ENCODE results near the gene FGF12.

Gene FGF12

DNA sequence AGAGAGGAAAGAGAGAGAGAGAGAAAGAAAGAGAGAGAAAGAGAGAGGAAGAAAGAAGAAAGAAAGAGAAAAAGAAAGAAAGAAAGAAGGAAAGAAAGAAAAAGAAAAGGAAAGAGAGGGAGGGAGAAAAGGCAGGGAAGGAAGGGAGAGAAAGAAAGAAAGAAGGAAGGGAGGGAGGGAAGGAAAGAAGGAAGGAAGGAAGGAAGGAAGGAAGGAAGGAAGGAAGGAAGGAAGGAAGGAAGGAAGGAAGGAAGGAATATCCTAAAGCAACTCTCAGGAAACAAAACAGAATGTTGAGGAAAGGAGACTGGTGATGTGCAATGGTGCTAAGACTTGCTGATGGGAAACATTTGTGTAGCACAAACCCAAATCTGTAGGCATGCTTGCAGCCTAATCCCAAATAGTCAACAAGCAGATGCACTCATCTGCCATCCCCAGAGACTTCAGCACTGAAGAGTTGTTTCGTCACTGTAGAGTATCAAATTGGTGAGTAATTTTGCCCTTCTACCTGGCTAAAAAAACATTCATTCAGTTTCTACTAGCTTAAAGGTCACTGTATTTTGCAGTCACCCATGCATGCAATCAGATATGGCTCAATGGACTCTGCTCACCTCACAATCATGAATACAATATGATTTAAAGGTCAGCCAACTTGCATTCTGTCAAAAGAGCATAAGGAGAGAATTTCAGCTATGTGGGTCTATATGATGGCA is 480.3 kb downstream of the FGF12 start:
- POLR2A ChIA-PET = no interaction called here
- no peak for DNase-seq (ENCODE audit: extremely low spot score)

DNA sequence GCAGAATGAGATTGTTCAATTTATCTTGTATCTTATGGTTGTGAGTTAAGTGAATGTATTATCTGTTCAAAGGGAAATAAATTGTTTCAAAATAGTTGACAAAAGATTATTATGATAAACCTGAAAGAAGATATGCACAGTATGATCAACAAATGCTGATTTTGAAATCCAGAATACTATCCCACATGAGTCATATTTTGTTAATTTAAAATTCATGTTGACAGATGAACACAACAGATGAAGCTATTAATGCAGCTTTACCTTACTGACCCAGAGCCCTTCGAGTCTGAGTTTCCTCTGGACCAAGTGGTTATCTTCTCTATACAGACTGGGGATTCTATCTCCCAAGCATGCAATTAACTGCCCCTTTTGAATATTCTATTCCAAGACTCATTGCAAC is 482.8 kb downstream of the FGF12 start:
- TF ChIP-seq, protein P1, sequence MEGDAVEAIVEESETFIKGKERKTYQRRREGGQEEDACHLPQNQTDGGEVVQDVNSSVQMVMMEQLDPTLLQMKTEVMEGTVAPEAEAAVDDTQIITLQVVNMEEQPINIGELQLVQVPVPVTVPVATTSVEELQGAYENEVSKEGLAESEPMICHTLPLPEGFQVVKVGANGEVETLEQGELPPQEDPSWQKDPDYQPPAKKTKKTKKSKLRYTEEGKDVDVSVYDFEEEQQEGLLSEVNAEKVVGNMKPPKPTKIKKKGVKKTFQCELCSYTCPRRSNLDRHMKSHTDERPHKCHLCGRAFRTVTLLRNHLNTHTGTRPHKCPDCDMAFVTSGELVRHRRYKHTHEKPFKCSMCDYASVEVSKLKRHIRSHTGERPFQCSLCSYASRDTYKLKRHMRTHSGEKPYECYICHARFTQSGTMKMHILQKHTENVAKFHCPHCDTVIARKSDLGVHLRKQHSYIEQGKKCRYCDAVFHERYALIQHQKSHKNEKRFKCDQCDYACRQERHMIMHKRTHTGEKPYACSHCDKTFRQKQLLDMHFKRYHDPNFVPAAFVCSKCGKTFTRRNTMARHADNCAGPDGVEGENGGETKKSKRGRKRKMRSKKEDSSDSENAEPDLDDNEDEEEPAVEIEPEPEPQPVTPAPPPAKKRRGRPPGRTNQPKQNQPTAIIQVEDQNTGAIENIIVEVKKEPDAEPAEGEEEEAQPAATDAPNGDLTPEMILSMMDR (IDR thresholded peaks at IDR 0.05; ENCODE audit: control extremely low read depth, extremely low read depth, low read depth, missing control alignments) = no peak
- ChIA-PET POLR2A (no interaction called here), CTCF (no interaction called here)
- DNase-seq (ENCODE audit: extremely low spot score) = no peak

More for the DNA sequence above, 480.3 kb downstream of the FGF12 start:
- TF ChIP-seq, protein P1 (IDR thresholded peaks at IDR 0.05; ENCODE audit: control extremely low read depth, extremely low read depth, low read depth, missing control alignments) = no peak
- CTCF ChIA-PET = interaction anchor here (1.3 to 3.1 kb wide), 2 partner anchors 12 to 14 kb away, joined by 3 to 8 read pairs; no protein-coding TSS in a partner anchor

DNA sequence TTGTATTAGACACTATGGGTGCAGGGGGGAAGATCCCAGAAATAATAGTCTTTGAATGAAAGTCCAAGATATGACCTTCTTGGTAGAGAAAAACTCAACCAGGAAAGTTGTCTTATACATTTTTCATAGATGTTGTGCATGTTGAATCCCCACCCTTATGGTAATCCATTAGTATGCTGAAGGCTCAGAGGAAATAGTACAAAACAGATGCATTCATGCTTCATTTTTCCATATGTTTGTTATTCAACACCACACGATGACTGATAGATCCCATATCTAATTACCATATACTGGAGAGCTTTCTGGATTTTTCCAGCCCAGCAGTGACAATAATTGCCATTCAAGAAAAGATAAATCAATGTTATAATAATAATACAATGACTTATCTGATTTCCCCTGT is 487.4 kb downstream of the FGF12 start:
- CTCF ChIA-PET = interaction anchor here (1.1 kb wide), 1 partner anchor 31 kb away, joined by 3 read pairs; no protein-coding TSS in a partner anchor
- DNase-seq (ENCODE audit: extremely low spot score) = no peak
- TF ChIP-seq, protein P1 (IDR thresholded peaks at IDR 0.05; ENCODE audit: control extremely low read depth, extremely low read depth, low read depth, missing control alignments) = no peak
- POLR2A ChIA-PET = no interaction called here

DNA sequence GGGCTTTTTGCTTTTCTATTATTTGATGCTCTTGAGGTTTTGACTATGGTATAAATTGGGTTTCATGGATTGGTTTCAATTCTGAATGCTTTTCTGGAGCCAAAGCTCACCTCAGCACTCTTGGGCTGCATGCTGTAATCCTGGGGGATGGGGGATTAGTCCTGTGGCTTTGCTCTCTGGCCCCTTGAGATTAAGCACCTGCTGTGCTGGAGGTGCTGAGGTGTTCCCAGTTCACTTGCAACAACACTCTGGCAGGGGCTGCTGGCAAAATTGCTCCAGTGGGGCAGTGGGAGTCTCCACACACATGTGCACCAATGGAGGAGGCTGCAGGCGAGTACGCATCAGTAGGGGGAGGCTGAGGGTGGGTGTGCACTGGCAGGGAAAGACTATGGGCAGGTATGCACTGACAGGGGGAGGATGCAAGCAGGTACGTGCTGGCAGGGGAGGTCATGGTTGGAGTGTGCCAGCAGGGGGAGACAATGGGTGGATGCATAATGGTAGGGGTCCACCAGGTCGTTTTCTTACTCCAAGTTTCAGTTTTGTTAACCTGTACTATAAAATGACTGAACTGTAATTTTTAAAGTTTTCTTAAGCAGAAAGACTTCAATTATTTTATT is 489.2 kb downstream of the FGF12 start:
- CTCF ChIA-PET = no interaction called here
- POLR2A ChIA-PET = no interaction called here
- DNase-seq (ENCODE audit: extremely low spot score) = no peak
- TF ChIP-seq, protein P1 (IDR thresholded peaks at IDR 0.05; ENCODE audit: control extremely low read depth, extremely low read depth, low read depth, missing control alignments) = no peak

DNA sequence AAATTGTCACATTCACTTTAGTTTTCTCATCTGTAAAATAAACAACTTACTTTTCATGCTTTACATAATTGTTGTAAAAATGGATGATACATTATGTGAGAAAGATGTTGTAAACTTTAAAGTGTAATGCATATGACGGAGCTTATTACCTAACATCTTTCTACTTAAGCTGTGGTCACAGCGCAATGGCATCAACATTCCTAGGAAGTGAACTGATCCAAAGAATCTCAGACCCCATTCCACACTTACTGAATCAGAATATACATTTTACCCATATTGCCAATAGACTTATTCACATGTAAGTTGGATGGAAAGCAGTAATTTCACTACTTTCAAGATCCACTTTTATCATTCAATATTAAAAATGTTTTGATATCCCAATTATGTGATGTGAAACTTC is 497.5 kb downstream of the FGF12 start:
- TF ChIP-seq, protein P1 (IDR thresholded peaks at IDR 0.05; ENCODE audit: control extremely low read depth, extremely low read depth, low read depth, missing control alignments) = no peak
- ChIA-PET CTCF (no interaction called here), POLR2A (no interaction called here)
- no peak for DNase-seq (ENCODE audit: extremely low spot score)

DNA sequence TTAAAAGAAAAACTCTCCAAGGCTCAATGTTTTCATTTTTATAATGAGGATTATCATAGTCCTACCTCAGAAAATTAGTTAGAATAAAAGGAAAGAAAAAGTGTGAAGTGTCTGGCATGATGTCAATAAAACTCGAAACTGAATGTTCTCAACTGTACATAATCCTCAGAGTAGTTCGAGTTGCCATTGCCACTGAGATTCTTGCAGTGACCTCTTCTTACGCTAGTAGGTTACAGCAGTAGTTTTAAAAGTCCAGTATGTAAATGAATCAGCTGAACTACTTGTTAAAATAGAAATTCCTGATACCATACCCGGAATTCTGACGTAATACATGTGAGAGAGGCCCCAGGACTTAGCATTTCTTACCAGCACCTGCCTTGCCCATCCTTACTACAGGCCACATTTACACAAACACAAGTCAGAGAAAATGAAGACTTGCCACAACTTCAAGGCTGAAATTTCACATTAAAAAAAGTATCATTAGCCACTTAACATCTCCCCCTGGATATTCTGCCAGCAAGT is 502.6 kb downstream of the FGF12 start:
- ChIA-PET CTCF (interaction anchor here (1.2 kb wide), 1 partner anchor 10 kb away, joined by 3 read pairs; no protein-coding TSS in a partner anchor), POLR2A (no interaction called here)
- TF ChIP-seq, protein P1 (IDR thresholded peaks at IDR 0.05; ENCODE audit: control extremely low read depth, extremely low read depth, low read depth, missing control alignments) = no peak
- no peak for DNase-seq (ENCODE audit: extremely low spot score)

Measured in GM10248 (cell line).